SW 1271 (cell line): ENCODE results near the gene MT1B.
"Not testable (repeated sequence)": the region's sequence is repeated elsewhere in the genome, so short reads cannot be mapped to it uniquely, and the experiment has no call there.

Experiments used
- DNase-seq, 2 experiments: peaks; one replicate each; lab custom pipeline; 2025; lab: John Stamatoyannopoulos, UW

The MT1B gene

DNA sequence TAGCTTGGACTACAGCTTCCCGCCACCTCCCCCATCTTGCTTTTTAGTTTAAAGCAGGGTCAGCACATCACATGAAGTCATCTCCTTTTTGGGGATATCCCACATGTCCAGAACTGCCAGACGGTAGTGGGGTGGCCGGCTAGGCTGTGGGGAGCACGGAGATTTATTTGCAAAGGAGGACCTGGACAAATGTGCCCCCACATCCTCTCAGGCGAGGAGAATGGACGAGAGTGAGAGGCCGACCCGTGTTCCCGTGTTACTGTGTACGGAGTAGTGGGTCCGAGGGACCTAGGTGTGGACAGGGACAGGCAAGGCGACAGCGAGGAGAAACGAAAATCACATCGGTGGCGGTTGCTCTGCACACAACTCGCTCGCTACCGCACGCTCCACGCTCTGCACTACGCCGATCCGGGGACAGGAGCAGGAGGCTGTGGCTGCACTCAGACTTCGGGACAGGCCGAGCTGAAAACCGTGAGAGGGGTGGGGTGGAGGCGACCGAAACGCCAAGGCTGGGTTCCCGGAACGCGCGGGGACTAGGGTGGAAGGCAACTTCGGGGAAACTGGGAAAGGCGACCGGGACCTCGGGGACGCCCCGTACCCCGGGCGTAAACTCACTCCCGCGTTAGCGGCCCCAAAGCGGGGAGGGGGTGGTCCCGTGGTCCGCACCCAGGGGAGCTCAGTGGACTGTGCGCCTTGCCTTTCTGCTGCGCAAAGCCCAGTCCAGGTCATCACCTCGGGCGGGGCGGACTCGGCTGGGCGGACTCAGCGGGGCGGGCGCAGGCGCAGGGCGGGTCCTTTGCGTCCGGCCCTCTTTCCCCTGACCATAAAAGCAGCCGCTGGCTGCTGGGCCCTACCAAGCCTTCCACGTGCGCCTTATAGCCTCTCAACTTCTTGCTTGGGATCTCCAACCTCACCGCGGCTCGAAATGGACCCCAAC lies 13.6 kb upstream of the MT1B start, which contains the start of gene MT1A:
Gene MT1A, plus strand, starts transcription at position 853 of the 937 bp plus-strand sequence. Its CDS starts 73 bp downstream, at position 926.
- DNase-seq, result no peak

DNA sequence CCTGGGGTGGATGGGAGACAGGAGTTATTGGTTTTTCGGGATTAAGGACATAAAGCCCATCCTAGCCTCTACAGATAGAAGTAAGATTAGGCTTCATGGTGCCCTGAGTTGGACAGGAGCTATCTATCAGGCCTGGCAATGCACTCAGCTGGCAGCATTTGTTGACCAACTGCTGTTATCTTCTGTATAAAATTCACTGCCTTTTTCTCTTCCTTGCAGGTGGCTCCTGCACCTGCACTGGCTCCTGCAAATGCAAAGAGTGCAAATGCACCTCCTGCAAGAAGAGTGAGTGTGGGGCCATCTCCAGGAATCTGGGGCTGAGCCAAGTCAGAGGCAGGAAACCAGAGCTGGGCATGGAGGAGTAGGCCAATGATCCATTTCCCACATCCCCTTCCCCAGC lies 12.6 kb upstream of the MT1B start:
- no peak for DNase-seq

GRCh38 chr16:56640076-56640475 lies 11.6 kb upstream of the MT1B start:
- no peak for DNase-seq

DNA sequence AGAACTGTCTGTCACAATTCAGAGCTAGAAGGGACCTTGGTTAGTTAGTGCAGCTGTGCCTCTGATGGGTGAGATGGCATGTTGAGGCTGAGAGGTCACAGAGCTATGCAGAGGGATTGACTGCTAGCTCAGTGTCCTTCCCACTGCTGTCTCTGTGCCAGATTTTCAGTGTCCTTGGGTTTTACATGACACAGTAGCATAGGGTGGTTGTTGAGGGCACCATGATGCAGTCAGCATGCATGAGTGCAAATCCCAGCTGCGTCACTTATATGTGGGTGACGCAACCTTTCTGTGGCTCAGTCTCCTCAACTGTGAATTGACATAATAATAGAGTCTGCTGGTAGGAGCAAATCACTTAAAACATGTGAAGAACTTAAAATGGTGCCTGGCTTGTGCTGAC lies 10.5 kb upstream of the MT1B start:
- DNase-seq, result no peak

GRCh38 chr16:56643080-56643778 lies 8.5 kb upstream of the MT1B start:
- no peak for DNase-seq

DNA sequence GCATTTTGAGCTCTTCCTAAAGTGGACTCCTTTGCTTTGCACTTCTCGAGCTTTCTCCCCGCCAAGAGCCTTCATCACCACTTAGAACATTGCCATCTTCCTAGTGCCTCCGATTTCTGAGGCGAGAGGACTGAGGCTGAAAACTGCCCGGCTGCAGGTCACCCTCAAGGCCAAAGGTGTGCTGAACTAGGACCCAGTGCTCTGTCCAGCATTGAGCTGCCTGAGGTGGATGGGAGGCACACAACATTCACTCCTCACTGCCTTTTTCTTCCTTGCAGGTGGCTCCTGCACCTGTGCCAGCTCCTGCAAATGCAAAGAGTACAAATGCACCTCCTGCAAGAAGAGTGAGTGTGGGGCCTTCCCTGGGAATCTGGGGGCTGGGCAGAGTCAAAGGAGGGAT lies 7.9 kb upstream of the MT1B start:
- no peak for DNase-seq

DNA sequence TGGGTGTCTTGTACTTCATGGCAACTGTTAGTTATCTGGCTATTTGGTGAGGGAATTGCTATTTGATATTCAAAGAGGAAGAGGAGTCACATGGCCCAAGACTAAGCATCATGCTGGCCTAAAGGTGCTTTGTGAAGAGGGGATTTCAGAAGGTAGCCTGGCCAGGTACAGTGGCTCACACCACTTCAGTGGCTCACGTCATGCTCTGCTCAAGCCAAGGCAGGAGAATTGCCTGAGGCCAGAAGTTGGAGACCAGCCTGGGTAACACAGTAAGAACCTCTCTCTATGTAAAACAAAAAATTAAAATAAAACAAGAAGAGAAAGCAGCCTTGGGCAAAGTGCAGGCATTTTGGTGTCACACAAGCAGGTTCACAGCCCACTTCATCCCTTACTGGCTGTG lies 6.4 kb upstream of the MT1B start:
- no peak for DNase-seq

GRCh38 chr16:56645838-56646237 lies 5.8 kb upstream of the MT1B start:
- no peak for DNase-seq

- no peak for DNase-seq
These were observed 3.9 kb upstream of the MT1B start for GRCh38 chr16:56647641-56648431.

GRCh38 chr16:56649271-56649670 lies 2.4 kb upstream of the MT1B start:
- no peak for DNase-seq

DNA sequence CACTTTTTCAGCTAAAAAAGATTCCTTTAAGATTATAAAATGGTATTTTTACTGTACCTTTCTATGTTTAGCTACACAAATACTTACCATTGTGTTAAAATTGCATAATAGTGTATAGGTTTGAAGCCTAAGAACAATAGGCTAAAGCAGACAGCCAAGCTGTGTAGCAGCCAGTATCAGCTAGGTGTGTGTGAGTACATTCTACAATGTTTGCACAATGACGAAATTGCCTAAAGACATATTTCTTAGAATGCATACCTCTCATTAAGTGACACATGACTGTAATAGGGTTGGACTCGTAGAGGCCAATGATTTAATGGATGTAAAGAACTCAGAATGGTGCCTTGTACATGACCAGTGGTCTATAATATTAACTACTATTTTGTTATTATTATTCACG lies 1.9 kb upstream of the MT1B start:
- no peak for DNase-seq

DNA sequence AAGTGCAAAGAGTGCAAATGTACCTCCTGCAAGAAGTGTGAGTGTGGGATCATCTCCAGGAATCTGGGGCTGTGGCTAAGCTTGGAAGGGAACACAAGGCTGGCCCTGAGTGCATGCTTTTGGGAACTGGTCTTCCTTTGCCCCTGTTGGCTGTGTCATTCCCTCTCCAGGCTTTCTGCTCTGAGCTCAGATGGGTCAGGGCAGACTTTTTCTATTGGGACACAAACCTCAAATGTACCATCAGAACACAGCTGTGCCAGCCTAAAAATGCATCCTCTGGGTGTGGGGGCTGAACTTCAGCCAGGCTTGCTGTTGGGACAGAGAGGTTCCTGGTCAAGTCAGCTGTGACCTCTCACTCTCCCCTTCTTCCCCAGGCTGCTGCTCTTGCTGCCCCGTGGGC lies 914 bp downstream of the MT1B start:
- no peak for DNase-seq

GRCh38 chr16:56653218-56653617 lies 1.5 kb downstream of the MT1B start:
- DNase-seq, result no peak

DNA sequence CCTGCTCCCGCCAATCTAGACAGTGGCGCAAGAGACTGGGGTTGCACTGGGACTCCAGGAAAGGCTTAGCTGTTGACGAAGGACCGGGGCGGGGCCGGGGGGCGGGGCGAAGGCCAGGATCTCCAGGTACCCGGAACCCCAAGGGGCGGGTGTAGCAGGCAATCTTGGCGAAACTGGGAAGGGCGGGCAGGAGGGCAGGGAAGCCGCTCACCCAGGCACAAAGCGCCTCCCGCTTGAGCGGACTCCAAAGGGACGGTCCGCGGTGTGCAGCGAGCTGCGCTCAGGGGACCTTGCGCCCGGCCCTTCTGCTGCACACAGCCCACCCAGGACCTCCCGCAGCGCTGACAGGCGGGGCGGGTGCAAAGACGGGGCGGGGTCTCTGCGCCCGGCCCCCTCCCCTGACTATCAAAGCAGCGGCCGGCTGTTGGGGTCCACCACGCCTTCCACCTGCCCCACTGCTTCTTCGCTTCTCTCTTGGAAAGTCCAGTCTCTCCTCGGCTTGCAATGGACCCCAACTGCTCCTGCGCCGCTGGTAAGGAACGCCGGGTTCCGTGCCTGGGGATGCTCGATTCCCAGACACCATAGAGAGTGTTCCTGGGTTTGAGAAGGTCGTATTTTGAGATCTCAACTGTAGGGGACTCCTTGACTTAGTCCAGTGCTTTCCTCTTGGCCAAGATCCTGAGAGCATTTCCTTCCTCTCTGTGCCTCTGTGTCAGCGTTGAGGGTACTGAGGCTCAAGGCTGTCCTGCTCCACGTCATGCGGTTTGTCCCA lies 6.1 kb downstream of the MT1B start, which contains the start of gene MT1F:
Gene MT1F, plus strand, starts transcription at position 405 of the 772 bp plus-strand sequence. Its CDS starts 100 bp downstream, at position 505.
- no peak for DNase-seq

DNA sequence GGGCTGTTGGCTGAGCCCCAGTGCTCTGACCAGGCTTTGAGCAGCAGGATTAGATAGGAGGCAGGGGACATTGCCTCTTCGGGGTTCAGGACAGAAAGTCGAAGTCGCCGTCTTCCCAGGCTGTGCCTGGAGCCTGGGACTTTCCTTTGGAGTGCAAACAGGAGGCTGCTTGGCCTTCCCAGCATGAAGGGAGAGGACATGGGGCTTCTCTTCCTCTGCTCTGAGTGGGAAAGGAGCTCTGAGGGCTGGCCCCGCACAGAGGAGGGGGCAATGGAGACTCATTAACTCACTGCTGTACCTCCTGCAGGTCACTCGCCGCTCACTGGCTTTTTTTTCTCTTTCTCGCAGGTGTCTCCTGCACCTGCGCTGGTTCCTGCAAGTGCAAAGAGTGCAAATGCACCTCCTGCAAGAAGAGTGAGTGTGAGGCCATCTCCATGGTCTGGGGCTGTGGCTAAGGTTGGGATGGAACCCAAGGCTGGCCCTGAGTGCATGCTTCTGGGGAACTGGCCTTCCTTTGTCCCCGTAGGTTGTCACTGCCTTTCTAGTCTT lies 6.7 kb downstream of the MT1B start:
- no peak for DNase-seq

- DNase-seq, result no peak
These were observed 11.0 kb downstream of the MT1B start for GRCh38 chr16:56662357-56663354.

GRCh38 chr16:56664506-56664905 lies 12.8 kb downstream of the MT1B start:
- no peak for DNase-seq

GRCh38 chr16:56665286-56666261 lies 13.9 kb downstream of the MT1B start:
- not testable (repeated sequence) for DNase-seq
